ENCODE results near the gene NEDD9.

The NEDD9 gene

GRCh38 chr6:11197850-11198249, 34.6 kb downstream of the NEDD9 start:
- no peak for DNase-seq

- DNase-seq: no peak
Observed at GRCh38 chr6:11197175-11197536, 35.3 kb downstream of the NEDD9 start.

GRCh38 chr6:11196511-11197174, 35.8 kb downstream of the NEDD9 start:
- no peak for DNase-seq

DNA sequence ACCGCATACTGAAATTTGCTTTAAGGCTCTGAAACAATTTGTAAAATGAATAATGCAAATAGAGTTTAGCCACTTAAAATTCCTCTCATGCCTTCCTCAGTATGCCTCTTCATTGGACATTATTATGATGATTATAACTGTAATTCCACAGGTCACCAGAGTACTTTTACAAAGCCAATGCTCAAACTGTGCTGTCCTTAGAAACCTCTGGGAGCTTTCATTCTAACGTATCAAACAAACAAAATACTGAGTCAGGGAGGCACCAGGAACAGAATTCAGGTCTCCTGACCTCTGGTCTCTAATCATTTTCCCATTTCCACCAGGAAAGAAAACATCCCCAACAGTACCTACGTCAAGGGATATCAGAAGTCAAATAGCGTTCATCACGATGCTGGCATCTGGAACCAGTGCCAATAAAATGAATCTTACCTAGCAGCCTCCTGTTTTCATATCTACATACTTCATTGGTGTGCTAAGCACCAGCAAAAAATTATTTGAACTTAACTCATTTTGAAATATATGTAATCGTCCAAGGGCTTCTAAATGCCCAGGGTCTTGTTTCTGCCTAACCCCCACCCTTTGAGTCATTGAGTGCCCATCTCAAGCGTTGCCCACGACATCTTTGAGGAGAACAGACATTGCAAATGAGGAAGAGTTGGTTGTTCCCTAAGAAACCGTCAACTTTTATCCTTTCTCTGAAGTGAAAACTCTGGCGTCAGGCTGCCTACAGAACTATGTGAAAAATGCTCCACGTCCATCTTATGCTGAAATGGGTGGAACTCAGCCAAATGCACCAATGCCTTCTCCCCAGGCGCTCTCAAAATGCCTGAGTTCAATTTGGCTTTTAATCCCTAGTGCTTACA, 37.9 kb downstream of the NEDD9 start:
- no peak for DNase-seq

DNA sequence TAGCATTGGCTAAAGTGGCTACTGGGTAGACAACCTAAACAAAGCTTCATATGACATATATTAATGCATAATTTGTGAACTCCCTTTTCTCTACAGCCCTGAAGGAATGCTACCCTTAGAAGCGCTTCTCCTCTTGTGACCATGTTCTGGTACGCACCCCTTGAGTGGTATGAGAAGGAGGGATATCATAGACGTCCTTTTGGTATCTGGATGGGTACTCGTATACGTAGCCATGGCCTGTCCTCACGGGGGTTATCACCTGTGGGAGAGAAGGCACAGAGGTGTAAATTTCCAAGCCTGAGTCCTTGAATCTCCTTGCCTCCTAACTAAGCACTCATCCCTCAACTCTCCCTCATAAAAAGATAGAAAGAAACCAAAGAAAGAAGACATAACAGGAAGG, 39.0 kb downstream of the NEDD9 start:
- DNase-seq: no peak

DNA sequence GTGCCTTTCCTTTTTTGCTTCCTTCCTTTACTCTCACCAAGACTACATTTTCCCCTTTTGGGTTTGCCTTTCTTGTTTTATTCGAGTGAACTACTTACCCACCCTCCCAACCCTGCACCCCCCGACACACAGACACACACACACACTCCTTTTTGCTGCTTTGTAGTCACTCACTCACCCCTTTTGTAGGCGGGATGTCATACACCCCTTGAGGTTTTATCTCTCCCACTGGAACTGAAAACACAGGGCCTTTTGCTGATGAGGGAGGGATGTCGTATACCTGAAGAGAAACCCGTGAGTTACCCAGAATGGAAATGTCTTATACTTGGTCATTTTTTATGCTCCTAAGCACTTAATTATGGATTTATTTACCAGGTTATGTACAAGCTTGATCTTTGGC, 40.3 kb downstream of the NEDD9 start:
- DNase-seq: no peak

- no peak for DNase-seq
Observed at GRCh38 chr6:11190625-11191245, 41.7 kb downstream of the NEDD9 start.

GRCh38 chr6:11189865-11190624, 42.4 kb downstream of the NEDD9 start:
- DNase-seq: no peak

DNA sequence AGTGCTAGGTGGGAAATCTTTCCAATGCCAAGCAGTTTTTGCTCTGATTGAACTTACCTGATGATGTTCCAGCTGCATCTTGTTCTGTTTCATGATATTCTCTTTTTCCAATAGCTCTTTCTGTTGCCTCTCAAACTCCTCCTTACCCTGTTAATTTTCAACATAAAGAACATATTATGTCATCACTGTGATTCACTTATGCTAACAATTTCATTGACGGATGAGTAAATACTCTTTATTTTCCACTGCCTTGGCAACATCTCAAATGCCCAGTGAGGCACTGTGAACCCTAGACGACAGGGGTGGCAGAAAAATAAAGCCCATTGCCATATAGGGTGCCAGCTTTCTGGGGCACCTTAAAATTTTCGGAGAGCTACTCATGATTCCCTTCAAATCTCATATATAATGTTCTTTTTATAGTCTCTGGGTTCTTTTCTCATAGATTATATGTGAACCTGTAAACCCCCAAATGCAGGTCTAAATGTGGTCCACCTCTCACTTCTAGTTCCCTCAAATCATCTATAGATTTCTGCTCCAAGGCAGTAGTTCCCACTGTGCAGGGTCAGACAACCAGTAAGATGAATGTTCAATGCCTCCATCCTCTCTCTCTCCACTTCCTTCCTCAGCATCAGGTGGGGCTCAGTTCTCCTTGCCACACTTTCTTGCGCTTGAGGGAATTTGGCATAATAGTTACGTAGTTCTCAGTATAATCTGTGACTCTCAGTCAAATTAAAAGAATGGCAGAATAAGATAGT, 44.1 kb downstream of the NEDD9 start:
- DNase-seq: no peak

DNA sequence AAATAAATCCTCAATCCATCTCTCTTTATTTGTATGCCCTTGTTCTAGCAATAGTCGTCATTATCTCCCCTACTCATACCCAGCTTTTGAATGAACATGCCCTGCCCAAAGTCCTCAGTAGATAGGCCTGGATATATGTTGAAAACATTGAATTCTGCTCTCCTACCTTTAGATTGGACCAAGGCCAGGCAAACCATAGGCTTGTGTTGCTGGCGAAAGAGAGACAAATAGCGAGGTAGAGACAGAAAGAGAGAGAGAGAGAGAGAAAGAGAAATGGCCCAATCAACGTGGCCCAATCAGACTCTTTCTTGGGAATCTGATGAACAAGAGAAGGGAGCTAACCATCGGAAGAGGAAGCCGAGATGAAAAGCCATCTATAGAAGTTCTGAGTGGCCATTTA, 45.2 kb downstream of the NEDD9 start:
- no peak for DNase-seq

DNA sequence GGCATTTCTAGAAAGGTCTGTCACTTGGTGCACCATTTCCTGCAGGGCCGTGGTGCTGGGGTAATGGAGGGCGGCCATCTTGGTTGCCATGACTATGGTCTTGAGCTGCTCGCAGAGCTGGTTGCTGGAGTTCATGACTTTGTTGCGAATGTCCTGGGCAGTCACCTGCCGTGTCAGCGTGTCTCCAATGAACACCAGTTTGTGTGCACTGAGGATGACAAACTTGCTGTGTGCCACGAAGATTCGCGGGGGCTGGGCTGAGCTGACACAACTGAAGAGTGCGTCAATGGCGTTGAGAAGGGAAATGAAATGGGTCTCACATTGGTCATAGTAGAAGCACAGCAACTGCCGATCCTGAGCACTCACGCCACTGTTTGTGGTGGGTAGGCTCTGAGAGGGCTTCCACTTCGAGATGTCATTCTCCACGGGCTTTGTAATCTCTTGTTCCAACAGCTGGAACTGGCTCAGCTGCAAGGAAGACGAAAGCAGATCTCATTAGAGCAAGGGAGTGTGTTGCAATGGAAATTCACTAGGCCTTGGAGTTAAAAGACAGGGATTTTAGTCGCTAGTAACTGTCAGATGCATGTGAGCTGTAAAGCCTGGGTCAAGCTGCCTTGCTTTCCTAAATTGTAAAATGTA, 47.1 kb downstream of the NEDD9 start:
- DNase-seq: no peak

DNA sequence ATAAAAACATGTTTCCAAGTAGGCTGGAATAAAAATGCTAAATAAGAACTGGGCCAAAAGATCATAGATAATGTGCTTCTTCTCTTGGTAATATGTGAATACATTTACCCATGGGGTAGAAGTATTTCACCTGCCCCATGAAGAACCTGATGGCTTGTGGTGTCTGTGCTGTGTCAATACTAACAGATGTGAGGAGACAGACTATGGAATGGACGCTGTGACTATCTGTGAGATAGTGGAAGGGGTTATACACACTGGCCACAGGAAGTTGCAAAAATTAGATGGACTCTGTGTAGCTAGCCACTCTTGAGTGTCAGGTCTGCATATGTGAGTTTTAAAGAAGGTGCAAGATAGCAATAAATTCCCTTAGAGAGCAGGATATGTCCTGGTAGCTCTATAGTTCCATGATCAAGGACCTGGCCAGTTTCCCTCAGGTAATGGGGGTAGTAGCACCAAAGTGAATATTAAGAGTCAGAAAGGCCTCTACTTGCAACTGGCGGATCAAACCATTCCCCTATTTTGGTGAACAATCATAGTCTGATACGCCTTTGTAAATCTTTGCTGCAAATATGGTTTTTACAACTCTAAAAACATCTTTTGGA, 48.6 kb downstream of the NEDD9 start:
- no peak for DNase-seq

- no peak for DNase-seq
Observed at GRCh38 chr6:11181478-11182136, 50.9 kb downstream of the NEDD9 start.

GRCh38 chr6:11179419-11180202, 52.9 kb downstream of the NEDD9 start:
- DNase-seq: no peak

GRCh38 chr6:11179088-11179418, 53.4 kb downstream of the NEDD9 start:
- no peak for DNase-seq

- DNase-seq: no peak
Observed at GRCh38 chr6:11177271-11177670, 55.2 kb downstream of the NEDD9 start.

- no peak for DNase-seq
Observed at GRCh38 chr6:11174242-11174611, 58.2 kb downstream of the NEDD9 start.

GRCh38 chr6:11172501-11173327, 59.8 kb downstream of the NEDD9 start:
- peak; percentile 19 for DNase-seq

GRCh38 chr6:11171952-11172351, 60.5 kb downstream of the NEDD9 start:
- DNase-seq: no peak
